ENCODE data around the gene ANTXR1. TPM values are rescaled to one million over a fixed set of nuclear protein-coding genes. Genes with fewer than 3 reads are reported as not detected.

Gene ANTXR1
- total and polyA plus RNA-seq, 2 of the 8 experiments (the other 6 are each of a cell fraction or from before 2014, with no cell fraction given) = 15.8 to 44.3 TPM

GRCh38 chr2:69010437-69011194 is 2.4 kb upstream of the ANTXR1 start:
- POLR2A ChIA-PET (ENCODE audit: partially characterized antibody) = no interaction called here
- no peak overlapping the region for H2BK5ac ChIP-seq (ENCODE audit: low read depth, low read length)
- no peak overlapping the region for H3K18ac ChIP-seq (ENCODE audit: extremely low read depth, low read length)
- H4K8ac ChIP-seq (ENCODE audit: extremely low read depth, insufficient read depth, low read length) = no peak overlapping the region
- no peak overlapping the region for H2BK120ac ChIP-seq (replicated peaks; ENCODE audit: low read depth, low read length)
- H4K20me1 ChIP-seq (replicated peaks in 1 of 2; ENCODE audit: control insufficient read depth in 1 of 2, insufficient read depth in 2 of 2, low read length in 2 of 2) = peaks cover 0 to 2% of the 10 kb centered on the region in 2 experiments
- H3K56ac ChIP-seq (replicated peaks; ENCODE audit: insufficient read length, low read depth, low read length) = no peak overlapping the region
- no peaks in the 10 kb centered on the region for H3K9me3 ChIP-seq (ENCODE audit: insufficient read depth in 2 of 2, low read depth in 1 of 2, low read length in 1 of 2)
- H2AFZ ChIP-seq (ENCODE audit: low read length) = no peak overlapping the region
- no peak overlapping the region for H2BK12ac ChIP-seq (ENCODE audit: low read depth, low read length)
- no peak overlapping the region for H3K14ac ChIP-seq (ENCODE audit: insufficient read length)
- H3K36me3 ChIP-seq (ENCODE audit: control insufficient read depth in 2 of 4, insufficient read depth in 4 of 4, low read length in 3 of 4) = no peaks in the 10 kb centered on the region
- peaks cover 3 to 4% (median 3%) of the 10 kb centered on the region in 4 experiments; a peak in 3 of 7 replicates for H3K4me1 ChIP-seq (replicated peaks in 1 of 4; ENCODE audit: control insufficient read depth in 3 of 4, insufficient read depth in 4 of 4, low read length in 3 of 4)
- peaks cover 11% of the 10 kb centered on the region for H3K23me2 ChIP-seq (ENCODE audit: low read depth, low read length)
- no peak overlapping the region for H4K91ac ChIP-seq (replicated peaks; ENCODE audit: insufficient read length, low read length)
- CTCF ChIA-PET (ENCODE audit: partially characterized antibody) = interaction anchor here (0.7 to 2.6 kb wide), 6 partner anchors 9 to 296 kb away, joined by 3 to 12 read pairs (median 4); partner anchors contain the start of gene ARHGAP25
- no peak overlapping the region for H3K27ac ChIP-seq (ENCODE audit: low read depth, low read length)
- H2BK15ac ChIP-seq (ENCODE audit: low read length) = no peak overlapping the region
- no peak overlapping the region for H3K23ac ChIP-seq (ENCODE audit: insufficient read length)
- H2BK20ac ChIP-seq (ENCODE audit: low read length) = no peak overlapping the region
- H4K5ac ChIP-seq (ENCODE audit: insufficient read length, low read depth, low read length) = no peak overlapping the region
- H3K79me2 ChIP-seq (ENCODE audit: control insufficient read depth in 1 of 2, insufficient read depth in 2 of 2, low read length in 2 of 2) = peaks cover 0 to 10% of the 10 kb centered on the region in 2 experiments; a peak in 3 of 4 replicates
- DNase-seq (ENCODE audit: low read depth in 1 of 2, low spot score in 2 of 2) = no peak
- H3K4ac ChIP-seq (replicated peaks; ENCODE audit: insufficient read length, low read depth, low read length) = no peak overlapping the region
- H3K79me1 ChIP-seq (ENCODE audit: low read depth, low read length) = no peaks in the 10 kb centered on the region; the same call in 1 of the 2 replicates
- no peak overlapping the region for H3K4me2 ChIP-seq (ENCODE audit: insufficient read depth in 1 of 2, low read depth in 2 of 2, low read length in 2 of 2)
- no peak overlapping the region for H3K4me3 ChIP-seq (ENCODE audit: extremely low read depth in 1 of 4, insufficient read depth in 2 of 4, low read depth in 3 of 4, low read length in 4 of 4)
- WGBS, 2 experiments (ENCODE audit: extremely low coverage in 1 of 2, insufficient coverage in 1 of 2, insufficient read length in 1 of 2, insufficient replicate concordance in 2 of 2, low coverage in 1 of 2, low lambda C conversion rate in 2 of 2, missing lambda C conversion rate in 1 of 2) = 83% methylated on average over 8 of the region's 8 CpGs; no CpG with 5 or more reads in 1 of the 2 experiments
- H3K9ac ChIP-seq (replicated peaks in 1 of 4; ENCODE audit: extremely low read depth in 1 of 4, low read depth in 3 of 4, low read length in 3 of 4) = no peak overlapping the region
- peaks cover 0 to 10% (median 4%) of the 10 kb centered on the region in 4 experiments; a peak in 4 of 7 replicates for H3K27me3 ChIP-seq (replicated peaks in 1 of 4; ENCODE audit: control insufficient read depth in 3 of 4, extremely low read depth in 1 of 4, insufficient read depth in 3 of 4, low read length in 3 of 4)
- no peak for FAIRE-seq
- H2AK5ac ChIP-seq (ENCODE audit: low read depth, low read length) = no peak overlapping the region

Data from H1 (cell line).